NCI-H774 (cell line): ENCODE results near the gene ABCF1.

Experiments used
- DNase-seq: peaks from one replicate; lab custom pipeline; 2025; lab: John Stamatoyannopoulos, UW

ABCF1 gene

GRCh38 chr6:30557683-30557981, 13.6 kb upstream of the ABCF1 start:
- DNase-seq, result no peak

DNA sequence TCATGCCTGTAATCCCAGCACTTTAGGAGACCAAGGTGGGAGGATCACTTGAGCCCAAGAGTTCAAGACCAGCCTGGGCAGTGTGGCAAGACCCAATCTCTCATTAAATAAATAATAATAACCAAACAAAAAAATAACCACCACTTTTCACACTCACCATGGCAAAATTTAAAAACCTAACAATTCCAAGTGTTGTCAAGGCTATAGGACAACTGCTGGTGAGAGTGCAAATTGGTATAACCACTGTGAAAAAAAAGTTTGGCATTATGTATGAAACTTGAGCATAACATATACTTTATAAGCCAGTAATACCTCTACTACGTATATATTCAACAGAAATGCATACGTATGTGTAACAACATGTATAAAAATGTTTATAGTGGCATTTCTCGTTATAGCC, 10.3 kb upstream of the ABCF1 start:
- DNase-seq, result no peak

GRCh38 chr6:30562470-30563425, 8.5 kb upstream of the ABCF1 start:
- DNase-seq, result no peak

DNA sequence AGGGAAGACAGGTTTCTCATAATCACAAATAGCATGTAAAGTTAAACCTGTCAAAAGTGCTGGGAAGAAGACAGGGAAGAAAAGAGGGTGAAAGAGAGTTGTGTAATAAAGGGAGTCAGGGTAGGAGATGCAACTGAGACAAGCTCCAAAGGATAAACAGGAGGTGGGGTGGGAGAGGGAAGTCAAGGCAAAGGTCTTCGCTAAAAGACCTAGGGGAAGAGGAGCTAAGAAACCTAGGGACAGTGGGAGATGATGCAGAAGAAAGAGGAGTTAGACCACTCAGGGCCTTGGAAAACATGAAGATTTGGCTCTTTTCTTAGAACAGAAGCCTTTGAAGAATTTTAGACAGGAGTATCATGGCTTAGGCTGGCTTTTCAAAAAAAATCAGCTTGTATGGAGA, 7.1 kb upstream of the ABCF1 start:
- DNase-seq, result no peak

GRCh38 chr6:30565772-30566171, 5.5 kb upstream of the ABCF1 start:
- no peak for DNase-seq

DNA sequence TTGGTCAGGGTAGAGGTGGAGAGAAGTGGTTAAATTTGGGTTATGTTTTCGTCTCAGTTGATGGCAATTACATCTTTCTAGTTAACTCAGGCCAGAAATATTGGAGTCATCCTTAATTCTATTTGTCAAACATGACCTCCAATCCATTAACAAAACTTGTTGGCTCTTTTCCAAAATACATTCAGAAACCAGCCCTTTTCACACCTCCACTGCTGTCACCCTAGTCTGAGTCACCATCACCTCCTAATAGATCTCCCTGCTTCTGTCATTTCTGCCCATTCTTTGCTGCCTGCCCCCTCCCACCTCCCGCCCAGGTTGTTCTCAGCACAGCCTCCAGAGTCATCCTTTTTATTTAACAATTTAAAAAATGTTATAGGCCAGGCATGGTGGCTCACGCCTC, 3.0 kb upstream of the ABCF1 start:
- peak; percentile 8 for DNase-seq

- no peak for DNase-seq
These were observed 979 bp upstream of the ABCF1 start for GRCh38 chr6:30570263-30570662.

- DNase-seq, result no peak
These were observed 535 bp upstream of the ABCF1 start for GRCh38 chr6:30570740-30571074.

DNA sequence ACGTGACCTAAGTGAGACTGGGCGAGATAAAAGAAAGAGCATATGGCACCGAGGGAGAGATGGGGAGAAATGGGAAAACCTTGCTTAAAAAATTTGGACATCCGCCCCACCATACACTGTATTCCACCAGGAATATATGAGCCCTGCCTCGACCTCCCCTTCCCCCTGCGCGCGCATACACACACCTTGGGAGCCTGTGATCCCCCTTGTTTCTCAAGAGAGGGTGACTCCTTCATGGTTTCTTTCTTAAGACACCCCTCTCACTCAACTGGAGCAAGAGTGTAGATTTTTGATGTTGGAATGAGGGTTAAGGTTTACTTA, 480 bp downstream of the ABCF1 start:
- DNase-seq, result no peak

GRCh38 chr6:30572148-30572547, 906 bp downstream of the ABCF1 start:
- DNase-seq, result no peak

DNA sequence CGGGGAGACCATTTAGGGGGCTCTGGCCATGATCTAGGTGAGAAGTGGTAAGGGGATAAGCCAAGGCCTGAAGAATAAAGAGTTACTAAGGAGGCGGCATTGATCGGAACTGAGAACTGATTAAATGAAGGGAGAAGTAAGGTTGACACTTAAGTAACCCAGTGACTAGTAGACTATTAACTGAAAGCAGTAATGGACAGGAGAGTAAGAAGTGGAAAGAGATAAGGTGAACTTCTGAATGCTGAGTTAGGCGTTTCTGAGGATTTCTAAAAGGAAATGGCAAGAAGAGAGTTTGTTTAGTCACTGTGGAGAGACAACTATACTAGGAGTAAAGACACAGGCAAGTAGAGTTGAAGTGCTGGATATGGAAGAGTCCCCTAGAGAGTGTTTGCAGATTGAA, 1.9 kb downstream of the ABCF1 start:
- no peak for DNase-seq

DNA sequence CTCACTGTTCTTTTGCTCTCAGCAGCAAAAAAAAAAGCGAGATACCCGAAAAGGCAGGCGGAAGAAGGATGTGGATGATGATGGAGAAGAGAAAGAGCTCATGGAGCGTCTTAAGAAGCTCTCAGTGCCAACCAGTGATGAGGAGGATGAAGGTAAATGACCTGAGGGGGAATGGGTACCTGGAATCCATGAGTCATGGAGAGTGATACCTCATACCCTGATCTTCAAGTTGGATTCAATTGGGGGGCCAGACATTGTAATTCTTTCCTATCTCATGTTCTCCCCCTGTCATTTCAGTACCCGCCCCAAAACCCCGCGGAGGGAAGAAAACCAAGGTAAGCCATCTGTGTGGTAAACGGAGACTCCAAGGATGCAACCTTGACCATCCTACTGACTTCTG, 6.8 kb downstream of the ABCF1 start:
- no peak for DNase-seq

GRCh38 chr6:30583921-30584320, 12.7 kb downstream of the ABCF1 start:
- no peak for DNase-seq

- DNase-seq, result no peak
These were observed 18.6 kb downstream of the ABCF1 start for GRCh38 chr6:30589754-30590358.

- no peak for DNase-seq
These were observed 19.3 kb downstream of the ABCF1 start for GRCh38 chr6:30590509-30590908.

DNA sequence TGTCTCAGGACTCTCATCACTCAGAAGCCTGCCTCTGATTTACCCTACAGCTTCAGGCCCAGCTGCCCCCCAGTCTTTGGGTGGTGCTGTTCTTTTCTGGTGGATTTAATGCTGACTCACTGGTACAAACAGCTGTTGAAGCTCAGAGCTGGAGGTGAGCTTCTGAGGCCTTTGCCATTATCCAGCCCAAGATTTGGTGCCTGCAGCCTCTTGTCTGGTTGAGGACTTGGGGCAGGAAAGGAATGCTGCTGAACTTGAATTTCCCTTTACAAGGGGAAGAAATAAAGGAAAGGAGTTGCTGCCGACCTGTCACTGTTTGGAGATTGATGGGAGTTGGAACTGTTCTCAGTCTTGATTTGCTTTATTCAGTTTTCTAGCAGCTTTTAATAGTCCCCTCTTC, 19.8 kb downstream of the ABCF1 start:
- no peak for DNase-seq

DNA sequence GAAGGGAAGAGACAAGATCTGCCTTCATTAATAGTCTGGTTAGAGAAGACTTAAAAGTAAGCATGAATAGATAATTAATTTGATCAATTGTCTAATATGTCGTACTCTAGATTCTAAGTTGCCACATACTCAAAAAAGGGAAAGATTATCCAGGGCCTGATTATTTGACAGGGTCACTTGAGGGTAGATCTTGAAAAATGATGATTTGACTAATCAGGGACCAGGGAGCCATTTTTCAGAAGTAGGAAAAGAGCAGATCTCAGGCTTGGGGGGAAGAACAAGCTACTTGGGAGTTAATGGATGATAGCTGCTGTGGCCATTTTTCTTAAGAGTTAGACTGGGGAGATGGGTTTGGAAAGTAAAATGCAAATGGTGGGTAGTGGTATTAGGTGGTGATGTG, 21.0 kb downstream of the ABCF1 start:
- no peak for DNase-seq

- DNase-seq, result peak; percentile 56
These were observed 26.3 kb downstream of the ABCF1 start for GRCh38 chr6:30597315-30598144.

GRCh38 chr6:30598912-30599624, 27.8 kb downstream of the ABCF1 start:
- no peak for DNase-seq

DNA sequence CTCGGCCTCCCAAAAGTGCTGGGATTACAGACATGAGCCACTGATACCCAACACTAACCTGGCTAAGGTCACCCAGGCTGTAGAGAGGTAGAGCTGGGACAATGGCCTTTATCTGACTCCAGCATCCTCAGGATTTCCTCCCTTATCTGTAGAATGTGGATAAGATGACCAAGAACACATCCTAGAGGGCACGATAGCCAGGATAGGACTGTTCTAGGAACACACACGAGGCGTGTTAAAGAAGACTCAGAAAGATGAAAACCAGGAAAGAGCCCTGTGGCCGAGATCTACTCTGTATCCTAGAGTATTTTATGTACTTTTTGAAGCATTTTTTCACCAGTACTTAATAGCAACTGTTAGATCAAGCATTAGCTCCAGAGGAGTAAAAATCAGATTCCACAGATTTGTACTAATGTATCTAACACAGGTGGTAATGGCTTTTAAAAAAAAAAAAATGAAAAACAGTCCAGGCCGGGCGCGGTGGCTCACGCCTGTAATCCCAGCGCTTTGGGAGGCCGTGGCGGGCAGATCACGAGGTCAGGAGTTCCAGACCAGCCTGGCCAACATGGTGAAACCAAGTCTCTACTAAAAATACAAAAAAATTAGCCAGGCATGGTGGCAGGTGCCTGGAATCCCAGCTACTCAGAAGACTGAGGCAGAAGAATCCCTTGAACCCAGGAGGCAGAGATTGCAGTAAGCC, 28.5 kb downstream of the ABCF1 start:
- DNase-seq, result no peak

GRCh38 chr6:30600451-30600961, 29.3 kb downstream of the ABCF1 start:
- DNase-seq, result no peak

- DNase-seq, result no peak
These were observed 30.2 kb downstream of the ABCF1 start for GRCh38 chr6:30601436-30601814.
